ENCODE results near the gene FOSL1. TPM values are rescaled to one million over a fixed set of nuclear protein-coding genes. Genes with fewer than 3 reads are reported as not detected.

FOSL1 gene
- total RNA-seq, 4 donors from 2014 or later: 2.8 to 223 (median 57.0) TPM

GRCh38 chr11:65870307-65870658, 29.9 kb downstream of the FOSL1 start:
- ATAC-seq (ENCODE audit: low FRiP score) (no peak), DNase-seq (ENCODE audit: low spot score) (no peak)
- TF ChIP-seq, protein P1, sequence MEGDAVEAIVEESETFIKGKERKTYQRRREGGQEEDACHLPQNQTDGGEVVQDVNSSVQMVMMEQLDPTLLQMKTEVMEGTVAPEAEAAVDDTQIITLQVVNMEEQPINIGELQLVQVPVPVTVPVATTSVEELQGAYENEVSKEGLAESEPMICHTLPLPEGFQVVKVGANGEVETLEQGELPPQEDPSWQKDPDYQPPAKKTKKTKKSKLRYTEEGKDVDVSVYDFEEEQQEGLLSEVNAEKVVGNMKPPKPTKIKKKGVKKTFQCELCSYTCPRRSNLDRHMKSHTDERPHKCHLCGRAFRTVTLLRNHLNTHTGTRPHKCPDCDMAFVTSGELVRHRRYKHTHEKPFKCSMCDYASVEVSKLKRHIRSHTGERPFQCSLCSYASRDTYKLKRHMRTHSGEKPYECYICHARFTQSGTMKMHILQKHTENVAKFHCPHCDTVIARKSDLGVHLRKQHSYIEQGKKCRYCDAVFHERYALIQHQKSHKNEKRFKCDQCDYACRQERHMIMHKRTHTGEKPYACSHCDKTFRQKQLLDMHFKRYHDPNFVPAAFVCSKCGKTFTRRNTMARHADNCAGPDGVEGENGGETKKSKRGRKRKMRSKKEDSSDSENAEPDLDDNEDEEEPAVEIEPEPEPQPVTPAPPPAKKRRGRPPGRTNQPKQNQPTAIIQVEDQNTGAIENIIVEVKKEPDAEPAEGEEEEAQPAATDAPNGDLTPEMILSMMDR (IDR thresholded peaks at IDR 0.05): no peak

- ATAC-seq (ENCODE audit: low FRiP score) (no peak), DNase-seq (ENCODE audit: low spot score) (no peak)
Observed at GRCh38 chr11:65869643-65870306, 30.4 kb downstream of the FOSL1 start.

GRCh38 chr11:65868907-65869306, 31.3 kb downstream of the FOSL1 start:
- TF ChIP-seq, protein P1 (IDR thresholded peaks at IDR 0.05): no peak
- DNase-seq (ENCODE audit: low spot score): no peak
- no peak for ATAC-seq (ENCODE audit: low FRiP score)

More at GRCh38 chr11:65869643-65870306, 30.4 kb downstream of the FOSL1 start:
- TF ChIP-seq, protein P1 (IDR thresholded peaks at IDR 0.05): no peak

DNA sequence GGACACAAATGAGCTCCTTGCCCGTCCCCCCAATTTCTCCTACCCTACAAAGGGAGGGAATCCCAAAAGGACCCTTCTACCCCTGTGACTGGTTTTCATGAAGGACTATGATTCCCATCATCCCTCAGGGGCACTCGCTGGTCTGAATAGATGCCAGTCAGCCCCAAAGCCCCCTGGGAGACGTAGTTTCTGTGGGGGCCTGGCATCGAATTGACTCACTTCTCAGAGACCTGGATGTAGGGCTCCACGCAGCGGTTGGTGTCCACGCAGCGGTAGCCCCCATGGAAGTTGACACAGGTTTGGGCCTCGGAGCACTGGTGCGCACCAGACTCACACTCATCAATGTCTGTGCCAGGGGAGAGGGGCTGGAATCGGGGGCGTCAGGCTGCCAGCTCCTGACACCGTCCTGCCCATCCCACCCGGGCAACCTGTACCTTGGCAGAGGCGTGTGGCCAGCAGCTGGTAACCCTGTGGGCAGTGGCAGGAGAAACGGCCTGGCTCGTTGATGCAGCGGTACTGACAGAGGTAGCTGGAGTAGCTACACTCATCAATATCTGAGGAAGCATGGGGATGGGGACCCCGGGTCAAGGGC, 32.0 kb downstream of the FOSL1 start:
- DNase-seq (ENCODE audit: low spot score) (no peak), ATAC-seq (ENCODE audit: low FRiP score) (no peak)
- TF ChIP-seq, protein P1 (IDR thresholded peaks at IDR 0.05): no peak

DNA sequence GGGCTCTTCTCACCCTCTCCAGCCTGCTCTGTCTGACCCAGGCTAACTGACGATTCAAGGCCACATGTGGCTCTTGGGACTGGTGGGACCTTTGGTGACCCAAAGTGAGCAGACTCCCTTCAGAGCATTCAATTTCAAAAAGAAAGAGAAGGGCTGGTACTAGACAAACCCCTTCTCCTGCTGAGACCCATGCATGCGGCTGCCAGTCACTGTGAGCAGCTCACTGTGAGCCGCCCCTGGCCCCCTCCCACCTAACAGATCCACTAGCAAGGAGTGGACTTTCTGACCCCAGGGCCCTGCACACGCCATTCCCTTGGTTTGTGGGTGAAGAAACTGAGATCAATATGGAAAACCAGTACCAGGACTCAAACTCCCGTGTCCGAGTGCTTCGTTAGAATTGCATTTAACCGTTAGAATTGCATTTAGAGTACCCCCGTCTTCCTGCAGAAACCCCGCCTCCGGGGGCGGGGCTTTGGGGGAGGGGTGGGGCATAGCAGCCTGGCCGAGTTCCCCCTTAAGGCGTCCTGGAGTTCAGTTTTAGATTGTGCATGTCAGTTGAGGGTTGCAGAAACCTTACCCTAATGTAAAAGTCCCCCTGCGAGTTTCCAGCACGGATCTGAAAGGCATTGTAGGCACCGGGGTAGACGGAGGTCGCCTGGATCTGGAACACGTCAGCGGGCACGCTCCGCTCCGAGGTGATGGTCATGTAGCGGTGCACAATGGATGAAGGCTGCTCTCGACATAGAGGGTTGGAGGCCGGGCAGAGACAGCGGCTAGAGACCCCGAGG, 32.7 kb downstream of the FOSL1 start:
- TF ChIP-seq, protein P1 (IDR thresholded peaks at IDR 0.05): no peak
- no peak for ATAC-seq (ENCODE audit: low FRiP score)
- no peak for DNase-seq (ENCODE audit: low spot score)

GRCh38 chr11:65866509-65867283, 33.5 kb downstream of the FOSL1 start:
- TF ChIP-seq, protein P1 (IDR thresholded peaks at IDR 0.05): no peak

More at GRCh38 chr11:65866509-65867283, 33.5 kb downstream of the FOSL1 start:
- DNase-seq (ENCODE audit: low spot score) (no peak), ATAC-seq (ENCODE audit: low FRiP score) (no peak)
